GM08714 (cell line): Measurements from ENCODE around the gene BRF1.
"Not testable (repeated sequence)": the region's sequence is repeated elsewhere in the genome, so short reads cannot be mapped to it uniquely, and the experiment has no call there.

Experiments used
- H3K4me3 ChIP-seq: fragments of 200-500 bp; sonication (Bioruptor generic); 2 replicates; pipeline ENCODE4 v1.5.1; 2014; ENCODE audit warnings: mild to moderate bottlenecking, low read length, inconsistent platforms
- ZNF274 ChIP-seq: IDR thresholded peaks from 2 replicates; pipeline ENCODE4 v1.6.1; 2012; ENCODE audit warnings: mild to moderate bottlenecking, low read depth, low read length

The BRF1 gene

DNA sequence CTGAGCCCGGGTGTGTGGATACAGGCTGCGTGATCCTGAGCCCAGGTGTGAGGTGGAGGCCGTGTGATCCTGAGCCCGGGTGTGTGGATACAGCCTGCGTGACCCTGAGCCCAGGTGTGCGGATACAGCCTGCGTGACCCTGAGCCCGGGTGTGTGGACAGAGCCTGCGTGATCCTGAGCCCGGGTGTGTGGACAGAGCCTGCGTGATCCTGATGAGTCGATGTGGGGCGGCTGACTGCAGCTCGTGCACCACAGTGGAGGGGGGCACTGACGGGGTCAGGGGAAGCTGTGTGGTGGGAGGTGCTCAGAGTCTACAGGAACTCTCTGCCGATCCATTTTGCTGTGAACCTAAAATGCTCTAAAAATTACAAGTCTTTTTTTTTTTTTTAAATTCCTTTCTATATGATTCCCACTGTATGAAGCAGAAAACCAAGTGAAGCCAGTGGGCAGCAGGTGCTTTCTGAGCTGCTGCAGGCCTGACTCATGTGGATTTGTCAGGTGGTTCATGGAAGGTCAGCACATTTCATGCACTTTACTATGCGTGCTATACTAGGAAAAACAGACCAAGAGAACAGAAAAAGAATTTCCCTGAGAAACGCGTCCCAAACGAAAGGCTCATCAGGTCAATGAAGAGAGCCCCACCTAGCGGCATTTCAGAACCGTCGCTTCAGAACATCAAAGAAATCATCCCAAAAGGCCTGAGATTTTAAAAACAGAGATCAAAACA is 19.3 kb downstream of the BRF1 start:
- TF ChIP-seq ZNF274: no peak
- H3K4me3 ChIP-seq: no peak overlapping the region

DNA sequence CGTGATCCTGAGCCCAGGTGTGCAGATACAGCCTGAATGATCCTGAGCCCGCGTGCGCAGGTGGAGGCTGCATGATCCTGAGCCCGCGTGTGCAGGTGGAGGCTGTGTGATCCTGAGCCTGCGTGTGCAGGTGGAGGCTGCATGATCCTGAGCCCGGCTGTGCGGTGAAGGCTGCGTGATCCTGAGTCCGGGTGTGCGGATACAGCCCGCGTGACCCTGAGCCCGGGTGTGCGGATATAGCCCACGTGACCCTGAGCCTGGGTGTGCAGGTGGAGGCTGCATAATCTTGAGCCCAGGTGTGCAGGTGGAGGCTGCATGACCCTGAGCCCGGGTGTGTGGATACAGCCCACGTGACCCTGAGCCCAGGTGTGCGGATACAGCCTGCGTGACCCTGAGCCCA is 20.3 kb downstream of the BRF1 start:
- H3K4me3 ChIP-seq: no peak overlapping the region
- TF ChIP-seq ZNF274: no peak

DNA sequence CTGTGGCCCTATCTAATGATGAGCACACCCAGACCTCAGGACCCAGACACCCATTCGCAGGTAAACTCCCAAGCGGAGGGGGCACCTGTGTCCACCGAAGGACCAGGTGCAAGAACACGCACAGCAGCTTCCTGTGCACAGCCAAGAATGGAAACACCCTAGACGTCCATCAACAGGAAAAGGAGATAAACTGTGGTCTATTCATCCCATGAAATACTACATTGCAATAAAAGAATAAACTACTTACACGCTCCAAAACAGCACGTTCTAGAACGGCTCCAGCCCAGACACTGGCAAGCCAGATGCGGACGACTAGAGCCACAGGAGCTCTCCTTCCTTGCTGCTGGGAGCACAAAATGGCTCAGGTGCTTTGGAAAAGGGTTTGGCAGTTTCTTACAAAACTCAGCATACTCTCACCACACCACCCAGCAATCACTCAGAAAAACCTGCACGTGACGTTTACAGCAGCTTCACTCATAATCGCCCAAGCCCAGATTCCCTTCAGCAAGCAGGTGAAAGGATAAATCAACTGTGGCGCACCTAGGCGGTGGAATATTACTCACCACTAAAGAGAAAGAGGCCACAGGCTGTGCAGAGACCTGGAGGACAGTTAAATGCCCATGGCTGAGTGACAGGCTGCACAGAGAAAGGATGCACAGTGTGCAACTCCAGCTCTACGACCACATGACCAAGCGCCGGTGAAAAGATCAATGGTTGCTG is 21.0 kb downstream of the BRF1 start:
- H3K4me3 ChIP-seq: no peak overlapping the region
- no peak for TF ChIP-seq ZNF274

- not testable (repeated sequence) for H3K4me3 ChIP-seq
Observed at GRCh38 chr14:105277448-105277847, 23.4 kb downstream of the BRF1 start.

GRCh38 chr14:105275267-105275946 is 25.4 kb downstream of the BRF1 start:
- H3K4me3 ChIP-seq: no peak overlapping the region
- TF ChIP-seq ZNF274: no peak

DNA sequence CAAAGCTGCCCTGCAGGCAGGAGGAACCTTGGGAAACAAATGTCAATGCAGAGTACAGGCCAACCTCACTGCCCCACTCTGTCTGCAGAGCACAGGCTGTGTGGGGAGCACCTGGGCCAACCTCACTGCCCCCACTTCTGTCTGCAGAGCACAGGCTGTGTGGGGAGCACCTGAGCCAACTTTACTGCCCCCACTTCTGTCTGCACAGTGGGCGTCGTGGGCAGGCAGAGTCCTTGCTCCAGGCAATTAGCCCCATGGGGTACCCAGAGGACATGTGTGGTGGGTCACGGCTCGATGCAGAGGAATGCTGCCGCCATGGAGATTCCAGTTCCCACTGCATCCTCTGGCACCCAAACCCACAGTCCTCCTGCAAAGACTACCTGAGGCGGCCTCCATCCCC is 26.2 kb downstream of the BRF1 start:
- no peak overlapping the region for H3K4me3 ChIP-seq

GRCh38 chr14:105273062-105273461 is 27.7 kb downstream of the BRF1 start:
- TF ChIP-seq ZNF274: no peak

More for the DNA sequence above, 26.2 kb downstream of the BRF1 start:
- no peak for TF ChIP-seq ZNF274

GRCh38 chr14:105272623-105273022 is 28.2 kb downstream of the BRF1 start:
- H3K4me3 ChIP-seq: no peak overlapping the region
- no peak for TF ChIP-seq ZNF274

More at GRCh38 chr14:105273062-105273461, 27.7 kb downstream of the BRF1 start:
- no peak overlapping the region for H3K4me3 ChIP-seq

DNA sequence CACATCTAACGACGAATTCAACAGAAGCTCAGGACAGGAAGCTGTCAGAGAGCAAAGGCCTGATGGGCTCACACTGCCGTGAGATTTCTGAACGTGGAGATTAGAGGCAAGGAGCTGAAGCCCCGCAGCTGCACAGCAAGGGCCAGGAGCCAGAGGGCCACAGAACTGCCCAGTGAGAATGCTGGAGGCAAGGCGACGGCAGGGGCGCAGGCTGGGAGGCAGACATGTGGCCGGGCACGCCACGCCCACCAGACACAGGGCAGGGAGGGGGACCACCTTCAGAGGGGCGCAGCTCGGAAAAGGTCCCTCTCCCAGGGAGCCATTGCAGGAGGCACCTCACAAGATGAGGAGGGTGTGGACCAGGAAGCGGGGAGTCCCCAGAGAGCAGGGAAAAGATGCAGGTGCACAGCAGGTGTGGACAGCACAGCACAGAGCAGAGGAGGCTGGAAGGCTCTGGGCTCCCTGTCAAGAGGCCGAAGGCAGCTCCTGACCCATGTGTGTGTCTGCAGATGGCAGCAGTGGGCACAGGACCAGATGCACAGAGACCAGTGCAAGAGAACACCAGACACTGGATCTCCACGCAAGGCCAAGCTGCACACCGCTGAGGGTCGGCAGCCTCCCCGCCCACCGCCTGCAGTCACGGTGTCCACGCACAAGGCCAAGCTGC is 29.4 kb downstream of the BRF1 start:
- no peak overlapping the region for H3K4me3 ChIP-seq
- no peak for TF ChIP-seq ZNF274

GRCh38 chr14:105269405-105269804 is 31.4 kb downstream of the BRF1 start:
- no peak overlapping the region for H3K4me3 ChIP-seq
- no peak for TF ChIP-seq ZNF274

DNA sequence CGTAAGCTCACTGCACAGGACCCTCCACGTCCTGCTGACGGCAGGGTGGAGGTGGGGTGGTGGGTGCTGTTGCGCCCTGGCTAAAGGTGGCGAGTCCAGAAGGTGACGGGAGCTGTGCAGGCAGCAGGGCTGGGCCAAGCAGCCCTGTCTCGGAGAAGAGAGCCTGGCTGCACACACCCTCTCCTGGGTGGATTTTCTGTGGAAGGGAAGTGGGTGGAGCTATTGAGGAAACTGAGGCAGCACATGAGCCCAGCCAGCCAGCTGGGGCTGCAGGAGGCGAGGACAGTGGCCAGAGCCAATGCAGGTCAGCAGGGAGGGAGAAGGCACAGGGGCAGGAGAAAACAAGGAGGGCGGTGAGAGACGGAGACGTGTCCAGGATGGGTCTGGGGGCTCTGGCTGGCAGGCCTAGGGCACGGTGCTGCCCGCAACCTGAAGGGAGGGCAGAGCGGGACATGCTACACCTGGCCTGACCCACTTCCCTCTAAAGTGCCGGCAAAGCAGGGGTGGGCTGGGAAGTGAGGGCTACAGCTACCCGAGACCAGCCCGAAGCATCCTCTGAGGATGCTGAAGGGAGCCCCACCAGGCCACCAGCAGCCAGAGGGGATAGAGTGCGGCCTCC is 32.0 kb downstream of the BRF1 start:
- no peak overlapping the region for H3K4me3 ChIP-seq
- no peak for TF ChIP-seq ZNF274

GRCh38 chr14:105267820-105268548 is 32.8 kb downstream of the BRF1 start:
- no peak overlapping the region for H3K4me3 ChIP-seq
- TF ChIP-seq ZNF274: no peak

GRCh38 chr14:105261781-105262180 is 39.0 kb downstream of the BRF1 start:
- H3K4me3 ChIP-seq: no peak overlapping the region
- TF ChIP-seq ZNF274: no peak
